HG03521 (cell line): ENCODE results near the gene SLFN13.
A peak's percentile ranks its signal among the peaks of the same experiment; 100 is the strongest.
"Not testable (repeated sequence)": the region's sequence is repeated elsewhere in the genome, so short reads cannot be mapped to it uniquely, and the experiment has no call there.

Source experiments
- ATAC-seq: cut with Tn5 transposase; IDR thresholded peaks from one replicate; pipeline ENCODE4 v1.9.1; 2021; ENCODE audit warnings: mild to moderate bottlenecking, moderate library complexity; ENCODE audit not compliant: unreplicated experiment

SLFN13 gene

DNA sequence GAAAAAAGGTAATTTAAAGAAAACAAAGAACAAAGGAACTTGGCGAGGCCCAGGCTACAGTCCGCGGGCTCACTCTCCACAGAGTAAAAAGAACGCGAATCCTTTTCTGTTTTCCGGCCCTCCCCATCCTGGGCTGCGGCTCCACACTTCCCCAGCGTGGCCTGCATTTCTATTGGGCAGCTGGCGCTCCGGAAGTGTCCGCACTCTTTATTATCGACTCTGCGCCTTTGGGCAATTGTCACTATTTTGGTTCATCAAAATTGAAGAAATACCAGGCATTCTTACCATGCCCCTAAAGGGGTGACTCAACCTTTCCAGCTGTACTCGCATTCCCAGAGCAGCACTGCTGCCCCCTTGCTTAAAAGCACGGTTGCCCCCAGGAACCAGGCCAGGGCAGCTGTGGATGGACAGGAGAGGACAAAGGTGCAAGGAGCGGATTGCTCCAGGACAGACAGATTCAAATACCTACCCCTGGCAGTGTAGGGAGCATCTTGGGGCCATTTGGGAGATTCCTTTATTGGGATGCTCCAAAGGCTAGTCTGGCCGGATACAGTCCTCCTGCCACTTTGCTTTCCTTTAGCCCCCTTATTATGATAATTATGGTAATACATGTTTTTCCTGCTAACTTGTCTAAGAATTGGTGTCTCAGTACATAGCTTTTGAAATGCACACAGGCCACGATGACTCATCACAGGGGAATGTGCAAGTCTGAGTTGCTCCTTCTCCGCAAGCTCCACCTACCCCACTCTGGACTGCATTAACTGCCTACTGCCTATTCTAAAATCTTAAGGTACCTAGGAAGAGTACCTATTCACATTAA, 15.3 kb downstream of the SLFN13 start:
- peak; percentile 36 for ATAC-seq

DNA sequence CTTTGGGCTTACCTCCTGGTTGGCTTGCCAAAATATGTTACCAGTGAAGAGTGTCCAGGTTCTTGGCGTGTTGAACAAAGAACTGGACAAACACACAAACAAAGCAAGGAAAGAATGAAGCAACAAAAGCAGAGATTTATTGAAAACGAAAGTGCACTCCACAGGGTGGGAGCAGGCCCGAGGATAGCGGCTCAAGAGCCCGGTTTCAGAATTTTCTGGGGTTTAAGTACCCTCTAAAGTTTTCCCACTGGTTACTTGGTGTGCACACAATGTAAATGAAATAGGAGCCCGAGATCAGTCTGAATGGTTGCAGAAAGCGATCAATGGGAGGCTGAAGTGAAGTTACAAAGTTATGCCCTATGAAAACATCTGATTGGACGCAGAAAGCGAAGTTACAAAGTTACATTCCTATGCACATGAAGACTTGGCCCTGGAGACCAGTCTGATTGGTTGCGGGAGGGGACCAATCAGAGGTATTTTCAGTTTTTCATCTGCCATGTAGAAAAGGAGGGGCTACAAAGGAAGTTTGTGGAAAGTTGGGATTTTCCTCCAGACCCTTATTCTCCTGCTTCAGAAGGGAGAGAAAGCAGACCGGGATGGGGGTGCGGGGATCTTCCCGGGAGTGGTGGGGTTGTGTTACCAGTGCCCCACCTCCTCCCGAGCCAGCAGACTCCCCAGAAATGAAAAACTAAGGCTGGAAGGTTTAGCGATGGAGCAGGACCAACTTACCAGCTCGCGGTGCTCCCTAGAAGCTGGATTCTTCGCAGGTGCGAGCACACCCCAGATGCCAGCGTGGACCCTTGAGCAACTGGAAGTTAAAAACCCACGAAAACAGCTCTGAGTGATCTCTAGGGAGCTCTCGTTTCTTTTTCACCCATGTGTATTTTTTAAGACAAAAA, 16.1 kb downstream of the SLFN13 start, which contains the start of gene SLFN12:
SLFN12 (minus strand) TSS at position 325 of the 899 bp plus-strand sequence. CDS start 9,472 bp downstream, outside the sequence.
- peak; percentile 64 for ATAC-seq

DNA sequence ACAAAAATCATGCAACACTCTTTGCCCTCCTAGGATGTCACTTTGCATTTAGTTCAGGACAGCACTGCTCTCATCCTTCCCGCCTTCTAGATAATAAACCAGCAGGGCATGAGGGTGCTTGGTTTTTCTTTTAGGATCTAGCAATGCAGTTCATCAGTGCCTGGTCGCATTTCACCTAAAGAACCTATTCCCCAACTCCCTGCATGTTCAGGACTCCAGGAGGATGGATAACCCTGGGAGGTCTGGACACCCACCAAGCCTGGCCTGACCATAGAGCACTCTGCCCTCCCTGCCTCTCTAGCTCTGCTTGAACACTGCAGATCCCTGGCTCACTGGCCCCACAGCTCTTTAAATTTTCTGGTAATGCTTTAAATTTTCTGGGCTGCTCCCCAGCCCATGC, 18.9 kb downstream of the SLFN13 start:
- no peak for ATAC-seq

DNA sequence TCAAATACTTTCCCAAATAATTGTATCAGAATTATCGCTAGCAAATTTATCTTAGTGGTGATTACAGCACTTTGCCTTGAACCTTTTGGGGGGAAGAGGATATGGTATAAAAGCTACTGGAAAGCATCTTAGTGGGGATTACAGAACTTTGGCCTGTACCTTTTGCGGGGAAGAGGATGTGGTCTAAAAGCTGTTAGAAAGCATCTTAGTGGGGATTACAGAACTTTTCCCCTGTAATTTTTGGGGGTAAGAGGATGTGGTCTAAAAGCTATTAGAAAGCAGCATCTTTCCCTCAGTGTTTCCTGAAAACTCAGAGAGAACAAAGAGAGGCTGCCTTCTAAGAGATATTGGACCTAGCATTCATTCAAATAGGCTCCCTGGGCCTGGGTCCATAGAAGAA, 20.3 kb downstream of the SLFN13 start:
- no peak for ATAC-seq

DNA sequence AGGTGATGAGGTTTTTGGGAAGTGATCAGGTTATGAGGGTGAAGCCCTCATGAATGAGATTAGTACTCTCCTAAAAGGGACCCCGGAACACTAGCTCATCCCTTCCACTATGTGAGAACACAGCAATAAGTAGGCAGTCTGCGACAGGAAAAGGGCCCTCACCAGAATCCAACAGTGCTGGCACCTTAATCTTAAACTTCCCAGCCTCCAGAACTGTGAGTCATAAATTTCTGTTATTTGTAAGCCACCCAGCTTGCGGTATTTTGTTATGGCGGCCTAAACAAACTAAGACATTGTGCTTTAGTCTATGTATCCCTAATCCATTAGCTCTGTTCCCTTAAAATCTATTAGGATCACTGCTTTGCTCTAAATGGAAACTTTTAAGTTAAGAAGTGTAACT, 24.8 kb downstream of the SLFN13 start:
- ATAC-seq, result no peak

DNA sequence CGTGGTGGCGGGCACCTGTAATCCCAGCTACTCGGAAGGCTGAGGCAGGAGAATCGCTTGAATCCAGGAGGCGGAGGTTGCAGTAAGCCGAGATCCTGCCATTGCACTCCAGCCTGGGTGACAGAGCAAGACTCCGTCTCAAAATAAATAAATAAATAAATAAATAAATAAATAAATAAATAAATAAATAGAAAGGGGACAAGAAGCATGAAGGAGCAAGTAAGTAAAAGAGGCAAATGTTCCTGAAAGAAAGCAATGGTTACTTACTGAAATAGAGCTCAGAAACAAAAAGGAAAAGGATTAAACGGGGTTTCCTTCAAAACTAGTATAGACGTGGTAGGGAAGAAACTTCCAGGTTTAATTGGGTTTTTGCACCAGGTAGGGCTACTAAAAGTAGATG, 27.5 kb downstream of the SLFN13 start:
- not testable (repeated sequence) for ATAC-seq

DNA sequence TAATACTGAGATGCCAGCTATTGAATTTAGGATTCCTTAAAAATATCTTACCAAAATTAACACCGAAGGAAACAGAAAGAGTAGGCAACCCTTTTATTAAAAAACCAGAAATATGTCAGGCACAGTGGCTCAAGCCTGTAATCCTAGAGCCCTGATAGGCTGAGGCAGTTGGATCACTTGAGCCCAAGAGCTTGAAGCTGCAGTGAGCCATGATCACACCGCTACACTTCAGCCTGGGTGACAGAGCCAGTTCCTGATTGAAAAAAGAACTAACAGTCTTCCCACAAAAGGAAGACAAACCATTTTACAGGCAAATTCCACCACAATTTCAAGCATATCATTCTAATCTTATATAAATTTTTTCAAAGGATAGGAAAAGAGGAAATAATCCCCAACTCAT, 31.9 kb downstream of the SLFN13 start:
- no peak for ATAC-seq

DNA sequence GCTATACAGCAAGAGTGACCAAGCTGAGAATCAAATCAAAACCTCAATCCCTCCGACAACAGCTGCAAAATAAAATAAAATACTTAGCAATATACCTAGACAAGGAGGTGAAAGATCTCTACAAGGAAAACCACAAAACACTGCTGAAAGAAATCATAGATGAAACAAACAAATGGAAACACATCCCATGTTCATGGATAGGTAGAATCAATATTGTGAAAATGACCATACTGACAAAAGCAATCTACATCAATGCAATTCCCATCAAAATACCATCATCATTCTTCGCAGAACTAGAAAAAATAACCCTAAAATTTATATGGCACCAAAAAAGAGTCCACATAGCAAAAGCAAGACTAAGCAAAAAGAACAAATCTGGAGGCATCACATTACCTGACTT, 33.9 kb downstream of the SLFN13 start:
- not testable (repeated sequence) for ATAC-seq

DNA sequence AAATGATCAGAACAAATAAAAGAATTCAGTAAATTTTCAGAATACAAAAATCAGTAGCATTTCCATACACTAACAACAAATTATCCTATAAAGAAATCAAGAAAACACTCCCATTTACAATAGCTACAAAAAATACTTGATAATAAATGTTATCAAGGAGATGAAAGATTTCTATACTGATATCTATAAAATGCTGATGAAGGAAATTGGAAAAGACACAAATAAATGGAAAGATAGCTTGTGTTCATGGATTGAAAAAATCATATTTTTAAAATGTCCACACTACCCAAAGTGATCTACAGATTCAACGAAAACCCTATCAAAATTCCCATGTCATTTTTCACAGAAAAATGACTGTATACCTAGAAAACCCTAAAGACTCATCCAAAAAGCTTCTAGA, 34.3 kb downstream of the SLFN13 start:
- ATAC-seq, result no peak

DNA sequence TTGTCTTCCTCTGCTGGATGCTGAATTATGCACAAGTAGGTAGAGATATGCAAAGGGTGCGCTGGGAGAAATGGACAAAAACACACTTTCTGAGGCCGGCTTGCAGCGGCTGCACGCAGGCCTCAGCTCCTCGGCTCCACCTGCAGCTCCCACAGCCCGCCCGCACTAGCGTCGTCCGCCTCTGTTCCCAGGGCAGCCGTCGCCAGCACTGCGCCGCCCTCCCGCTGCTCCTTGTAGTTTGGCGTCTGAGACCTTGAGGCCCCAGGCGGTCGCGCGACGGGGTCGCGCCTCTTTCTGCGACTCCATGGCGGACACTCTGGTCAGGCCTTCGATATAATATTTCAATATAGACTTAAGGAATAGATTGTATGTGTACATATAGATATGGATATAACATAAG, 41.0 kb downstream of the SLFN13 start:
- no peak for ATAC-seq

DNA sequence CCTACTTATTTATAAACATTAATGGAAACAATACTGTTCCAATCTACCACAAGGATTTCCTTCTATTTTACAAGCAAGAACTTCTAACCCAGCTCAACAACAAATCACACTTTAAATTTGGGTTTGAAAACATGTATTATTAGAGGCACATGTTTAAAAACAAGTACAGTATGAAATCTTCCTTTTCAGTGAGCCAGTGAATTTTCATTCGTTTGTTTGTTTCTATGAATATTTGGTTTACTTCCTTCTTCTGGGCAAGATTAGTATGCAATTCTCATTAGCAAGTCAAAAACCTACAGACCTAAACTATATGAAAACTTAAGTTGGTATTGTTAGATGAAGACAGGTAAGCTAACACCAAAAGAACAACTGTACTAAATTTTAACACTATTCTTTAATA, 42.0 kb downstream of the SLFN13 start:
- ATAC-seq, result no peak

DNA sequence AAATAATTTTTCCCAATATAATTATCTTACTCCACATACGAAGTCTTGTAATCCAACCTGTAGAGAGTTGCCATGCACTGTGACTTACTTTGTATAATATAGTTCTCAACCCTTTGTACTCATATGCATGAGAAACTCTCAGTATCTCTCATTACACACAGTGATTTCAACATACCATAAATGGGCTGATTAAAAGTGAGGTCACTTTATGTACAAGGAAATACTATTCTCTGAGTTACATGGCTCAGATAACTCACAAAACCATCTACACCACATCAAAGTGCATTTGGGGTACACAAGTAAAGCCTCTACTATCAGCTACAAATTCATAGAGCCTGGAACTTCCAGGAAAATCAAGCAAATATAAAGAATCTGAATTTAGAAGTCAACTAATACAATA, 44.2 kb downstream of the SLFN13 start:
- ATAC-seq, result no peak

DNA sequence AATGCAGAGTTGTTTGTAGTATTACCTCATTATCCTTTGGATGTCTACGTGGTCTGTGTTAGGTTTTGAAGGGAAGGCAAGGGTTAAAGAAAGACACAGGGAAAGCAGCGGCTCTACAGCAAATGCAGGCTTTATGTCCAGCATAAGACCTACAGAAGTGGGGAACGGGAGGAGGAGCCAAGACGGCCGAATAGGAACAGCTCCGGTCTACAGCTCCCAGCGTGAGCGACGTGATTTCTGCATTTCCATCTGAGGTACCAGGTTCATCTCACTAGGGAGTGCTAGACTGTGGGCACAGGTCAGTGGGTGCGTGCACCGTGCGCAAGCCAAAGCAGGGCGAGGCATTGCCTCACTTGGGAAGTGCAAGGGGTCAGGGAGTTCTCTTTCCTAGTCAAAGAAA, 54.8 kb downstream of the SLFN13 start:
- not testable (repeated sequence) for ATAC-seq

DNA sequence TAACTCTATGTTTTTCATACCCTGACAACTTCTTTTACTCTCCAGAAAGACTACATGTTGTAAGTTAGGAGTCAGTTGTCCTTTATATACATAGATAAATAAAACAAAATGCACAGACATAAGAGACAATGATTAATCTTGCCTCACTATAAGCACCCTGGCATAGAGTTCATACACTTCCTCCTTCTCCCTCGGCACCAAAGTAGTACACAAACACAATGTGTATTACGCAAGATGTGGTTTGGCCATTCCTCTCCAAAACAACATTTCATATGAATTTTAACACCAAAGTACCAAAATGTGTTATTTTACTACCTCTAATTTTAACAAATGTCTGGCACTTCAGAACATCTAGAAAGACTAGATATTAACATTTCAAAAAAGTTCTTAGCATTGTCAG, 57.9 kb downstream of the SLFN13 start:
- no peak for ATAC-seq

DNA sequence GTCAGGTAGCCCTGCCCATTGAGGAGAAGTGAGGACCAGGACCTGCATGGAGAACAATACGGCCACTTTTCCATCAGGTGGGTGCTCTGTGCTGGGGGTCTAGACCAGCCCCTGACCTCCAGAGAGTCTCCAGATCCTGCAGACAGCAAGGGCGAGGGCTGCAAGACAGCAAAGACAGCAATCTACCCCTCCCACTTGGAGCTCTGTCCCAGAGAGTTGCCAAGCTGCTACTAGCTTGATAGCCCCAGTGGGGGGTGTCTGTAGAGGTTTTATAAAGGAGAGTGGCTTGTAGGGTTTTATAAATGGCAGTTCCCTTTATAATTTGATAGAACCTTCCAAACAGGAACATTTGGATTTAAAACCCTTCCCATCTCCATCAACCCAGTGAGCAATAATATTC, 58.4 kb downstream of the SLFN13 start:
- no peak for ATAC-seq

DNA sequence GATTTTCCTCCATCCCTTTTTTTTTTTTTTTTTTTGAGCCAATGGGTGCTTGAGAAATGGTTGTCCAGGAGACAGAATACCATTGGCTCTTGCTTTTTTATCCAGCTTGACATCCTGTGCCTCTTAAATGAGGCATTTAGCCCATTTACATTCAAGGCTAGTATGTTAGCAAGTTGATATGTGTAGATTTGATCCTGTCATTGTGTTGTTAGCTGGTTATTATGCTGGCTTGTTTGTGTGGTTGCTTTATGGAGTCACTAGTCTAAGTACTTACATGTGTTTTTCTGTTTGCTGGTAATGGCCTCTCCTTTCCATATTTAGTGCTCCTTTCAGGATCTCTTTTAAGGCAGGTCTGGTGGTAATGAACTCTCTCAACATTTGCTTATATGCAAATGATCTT, 61.1 kb downstream of the SLFN13 start:
- no peak for ATAC-seq
